Neural cell (in vitro differentiated cells): ENCODE measurements around the gene ZNF716.
"Not testable (repeated sequence)": the region's sequence is repeated elsewhere in the genome, so short reads cannot be mapped to it uniquely, and the experiment has no call there.

Experiments
- CTCF ChIP-seq: fragments of 450-650 bp; IDR thresholded peaks from 2 replicates; pipeline ENCODE4 v1.5.1; 2014; ENCODE audit warnings: antibody characterized with exemption, mild to moderate bottlenecking, moderate library complexity; ENCODE audit not compliant: poor library complexity, severe bottlenecking
- EP300 ChIP-seq: fragments of 450-650 bp; conservative IDR thresholded peaks from 2 replicates; pipeline ENCODE4 v1.6.1; 2014; ENCODE audit warnings: antibody characterized with exemption, mild to moderate bottlenecking, moderate library complexity; ENCODE audit not compliant: poor library complexity, severe bottlenecking
- MXI1 ChIP-seq: fragments of 450-650 bp; conservative IDR thresholded peaks from 2 replicates; pipeline ENCODE4 v1.6.1; 2014; ENCODE audit warnings: antibody characterized with exemption, mild to moderate bottlenecking; ENCODE audit not compliant: poor library complexity, severe bottlenecking

- not testable (repeated sequence) for TF ChIP-seq CTCF, MXI1, EP300
These were observed 46.9 kb upstream of the ZNF716 start for GRCh38 chr7:57403051-57403450.
